ENCODE results near the gene WHAMM.

WHAMM gene

GRCh38 chr15:82877825-82878224 lies 68.4 kb downstream of the WHAMM start:
- ChIA-PET POLR2A (no interaction called here), CTCF (no interaction called here)
- Histone ChIP-seq H3K36me3 (ENCODE audit: control insufficient read depth in 2 of 2, insufficient read depth in 1 of 2, low read length in 2 of 2) (peaks cover 0 to 24% of the 10 kb centered on the region in 2 experiments; a peak in 2 of 3 replicates), H3K27ac (ENCODE audit: extremely low read depth, low read depth, low read length) (no peak overlapping the region), H3K4me3 (ENCODE audit: low read depth, low read length) (no peak overlapping the region), H3K9me3 (ENCODE audit: control insufficient read depth, insufficient read depth, low read depth, low read length) (no peaks in the 10 kb centered on the region), H3K4me1 (ENCODE audit: control insufficient read depth, insufficient read depth, low read length) (no peaks in the 10 kb centered on the region)
- TF ChIP-seq ZNF394 (tag by site-specific recombination; IDR thresholded peaks at IDR 0.05; ENCODE audit: borderline replicate concordance) (no peak), ZNF596 (tag by site-specific recombination; IDR thresholded peaks at IDR 0.05) (no peak), ZNF660 (tag by site-specific recombination; IDR thresholded peaks at IDR 0.05) (no peak), ZNF610 (tag by site-specific recombination; IDR thresholded peaks at IDR 0.05; ENCODE audit: borderline replicate concordance) (no peak), BCL6B (tag by site-specific recombination; IDR thresholded peaks at IDR 0.05) (no peak), PRDM10 (tag by site-specific recombination; IDR thresholded peaks at IDR 0.05) (no peak), ZNF214 (tag by site-specific recombination; IDR thresholded peaks at IDR 0.05; ENCODE audit: borderline replicate concordance) (no peak), GLI4 (tag by site-specific recombination; IDR thresholded peaks at IDR 0.05) (no peak), ZNF830 (tag by site-specific recombination; IDR thresholded peaks at IDR 0.05; ENCODE audit: low read depth) (no peak)

- POLR2A ChIA-PET = no interaction called here
These were observed 68.9 kb downstream of the WHAMM start for GRCh38 chr15:82878325-82878724.

GRCh38 chr15:82880704-82881103 lies 71.3 kb downstream of the WHAMM start:
- TF ChIP-seq ZSCAN16 (tag by site-specific recombination; IDR thresholded peaks at IDR 0.05) (no peak), SCRT1 (tag by site-specific recombination; IDR thresholded peaks at IDR 0.05; ENCODE audit: borderline replicate concordance) (peak; percentile 77), ZNF223 (tag by site-specific recombination; IDR thresholded peaks at IDR 0.05) (no peak), ZNF791 (tag by site-specific recombination; IDR thresholded peaks at IDR 0.05) (no peak), ZNF501 (tag by site-specific recombination; IDR thresholded peaks at IDR 0.05) (no peak), FEZF1 (tag by site-specific recombination; IDR thresholded peaks at IDR 0.05) (no peak), GLIS2 (tag by site-specific recombination; IDR thresholded peaks at IDR 0.05) (no peak), ZNF114 (tag by site-specific recombination; IDR thresholded peaks at IDR 0.05) (no peak), ZNF48 (tag by site-specific recombination; IDR thresholded peaks at IDR 0.05) (no peak), ZNF2 (tag by site-specific recombination; IDR thresholded peaks at IDR 0.05) (no peak), ZNF629 (tag by site-specific recombination; IDR thresholded peaks at IDR 0.05) (no peak), SCRT2 (tag by site-specific recombination; IDR thresholded peaks at IDR 0.05) (peak; percentile 73), ZNF792 (tag by site-specific recombination; IDR thresholded peaks at IDR 0.05) (no peak), ZFP69B (tag by site-specific recombination; IDR thresholded peaks at IDR 0.05) (no peak)
- Histone ChIP-seq H3K9me3 (ENCODE audit: control insufficient read depth, insufficient read depth, low read depth, low read length) (no peaks in the 10 kb centered on the region), H3K4me1 (ENCODE audit: control insufficient read depth, insufficient read depth, low read length) (no peaks in the 10 kb centered on the region), H3K4me3 (ENCODE audit: low read depth, low read length) (no peak overlapping the region), H3K36me3 (ENCODE audit: control insufficient read depth in 2 of 2, insufficient read depth in 1 of 2, low read length in 2 of 2) (no peaks in the 10 kb centered on the region; a peak in 1 of 3 replicates), H3K27ac (ENCODE audit: extremely low read depth, low read depth, low read length) (no peak overlapping the region)
- CTCF ChIA-PET = interaction anchor here (1.1 kb wide), 1 partner anchor 119 kb away, joined by 3 read pairs; no protein-coding TSS in a partner anchor
- POLR2A ChIA-PET = no interaction called here

More at GRCh38 chr15:82878325-82878724, 68.9 kb downstream of the WHAMM start:
- TF ChIP-seq ZNF121 (tag by site-specific recombination; IDR thresholded peaks at IDR 0.05) (peak; percentile 55), ZNF747 (tag by site-specific recombination; IDR thresholded peaks at IDR 0.05) (no peak)
- Histone ChIP-seq H3K27ac (ENCODE audit: extremely low read depth, low read depth, low read length) (no peak overlapping the region), H3K4me1 (ENCODE audit: control insufficient read depth, insufficient read depth, low read length) (no peaks in the 10 kb centered on the region), H3K9me3 (ENCODE audit: control insufficient read depth, insufficient read depth, low read depth, low read length) (no peaks in the 10 kb centered on the region), H3K36me3 (ENCODE audit: control insufficient read depth in 2 of 2, insufficient read depth in 1 of 2, low read length in 2 of 2) (peaks cover 0 to 19% of the 10 kb centered on the region in 2 experiments; a peak in 2 of 3 replicates), H3K4me3 (ENCODE audit: low read depth, low read length) (no peak overlapping the region)
- CTCF ChIA-PET = no interaction called here

Measured in HEK293 (cell line).